Stimulated activated CD8-positive, alpha-beta memory T cell treated with anti-CD3 and anti-CD28 coated beads, Interleukin-2, amount 100 ng/mL, for 48 hours (primary cell): ENCODE data around the gene CASD1.

Experiments
- DNase-seq, 2 donors: peaks; one replicate each; pipeline ENCODE4 v3.0.0-alpha.2; 2020; ENCODE audit warnings: low read depth in 2 of 2

The CASD1 gene

DNA sequence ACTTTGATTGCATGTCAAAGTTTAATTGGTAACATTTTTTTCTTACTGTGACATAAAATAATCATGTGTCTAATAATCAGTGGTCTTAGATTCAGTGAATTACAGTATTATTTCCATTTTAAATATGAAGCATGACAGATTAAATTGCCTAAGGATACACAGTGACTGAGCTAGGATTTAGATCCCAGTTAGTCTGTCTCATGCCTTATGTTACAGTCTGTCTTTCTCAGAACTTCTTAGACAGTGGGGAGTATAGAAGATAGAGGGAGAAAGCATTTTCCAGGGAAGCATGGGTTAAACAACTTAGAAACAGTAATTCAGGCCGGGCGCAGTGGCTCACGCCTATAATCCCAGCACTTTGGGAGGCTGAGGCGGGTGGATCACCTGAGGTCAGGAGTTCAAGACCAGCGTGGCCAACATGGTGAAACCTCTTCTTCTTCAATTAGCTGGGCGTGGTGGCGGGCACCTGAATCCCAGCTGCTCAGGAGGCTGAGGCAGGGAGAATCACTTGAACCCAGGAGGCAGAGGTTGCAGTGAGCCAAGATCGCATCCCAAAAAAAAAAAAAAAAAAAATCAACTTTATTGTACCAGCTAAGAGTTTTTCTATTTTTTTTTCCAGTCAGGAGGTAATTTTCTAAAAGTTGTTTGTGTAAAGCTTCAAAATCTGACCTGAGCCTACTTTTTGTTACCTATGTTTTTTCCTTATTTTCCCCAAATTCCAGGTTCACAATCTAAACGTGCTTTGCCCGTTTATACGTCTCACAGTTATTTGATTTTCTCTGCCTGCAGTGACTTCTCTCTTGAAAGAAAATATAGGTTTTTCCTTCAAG, 3.3 kb downstream of the CASD1 start:
- DNase-seq = no peak

- DNase-seq = no peak
Observed at GRCh38 chr7:94513565-94513860, 3.9 kb downstream of the CASD1 start.

GRCh38 chr7:94514140-94514889, 4.7 kb downstream of the CASD1 start:
- DNase-seq = no peak

DNA sequence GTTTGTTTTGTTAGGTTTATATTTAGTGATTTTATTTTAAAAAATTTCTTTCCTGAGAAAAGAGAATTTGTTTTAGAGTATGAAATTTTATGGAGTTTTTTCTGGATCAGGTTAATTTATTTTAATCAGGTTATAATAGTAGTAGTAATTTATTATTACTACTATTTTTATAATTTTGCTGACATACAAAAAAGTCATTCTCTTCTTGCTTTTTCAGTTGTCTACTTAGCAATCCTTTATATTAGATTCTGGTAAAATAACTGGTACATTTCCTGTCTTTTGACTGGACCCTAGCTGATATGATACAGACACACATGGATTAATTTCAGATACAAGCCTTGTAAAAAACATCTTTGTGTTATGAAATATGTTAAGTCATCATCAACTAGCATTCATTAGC, 5.3 kb downstream of the CASD1 start:
- no peak for DNase-seq

GRCh38 chr7:94525923-94526322, 16.3 kb downstream of the CASD1 start:
- no peak for DNase-seq

- no peak for DNase-seq
Observed at GRCh38 chr7:94529516-94529915, 19.9 kb downstream of the CASD1 start.

DNA sequence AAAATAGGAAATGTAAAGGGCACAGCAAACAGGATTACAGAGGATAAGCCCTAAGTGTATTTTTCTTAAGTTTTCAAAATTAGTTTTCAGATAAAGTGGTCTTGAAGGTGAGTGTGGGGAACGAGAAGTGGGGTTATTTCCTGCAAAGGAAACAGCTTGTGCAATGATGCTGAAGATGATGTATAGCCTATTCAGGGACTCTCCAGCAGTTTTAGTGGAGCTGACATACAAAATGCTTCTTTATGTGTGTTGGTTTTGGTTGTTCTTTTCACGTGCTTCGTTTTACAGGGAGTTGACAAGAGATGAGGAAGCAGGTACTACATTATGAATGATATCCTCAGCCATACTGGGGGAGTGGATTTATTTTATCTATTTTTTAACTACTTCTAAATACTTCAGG, 20.5 kb downstream of the CASD1 start:
- no peak for DNase-seq

GRCh38 chr7:94532676-94533075, 23.1 kb downstream of the CASD1 start:
- no peak for DNase-seq

DNA sequence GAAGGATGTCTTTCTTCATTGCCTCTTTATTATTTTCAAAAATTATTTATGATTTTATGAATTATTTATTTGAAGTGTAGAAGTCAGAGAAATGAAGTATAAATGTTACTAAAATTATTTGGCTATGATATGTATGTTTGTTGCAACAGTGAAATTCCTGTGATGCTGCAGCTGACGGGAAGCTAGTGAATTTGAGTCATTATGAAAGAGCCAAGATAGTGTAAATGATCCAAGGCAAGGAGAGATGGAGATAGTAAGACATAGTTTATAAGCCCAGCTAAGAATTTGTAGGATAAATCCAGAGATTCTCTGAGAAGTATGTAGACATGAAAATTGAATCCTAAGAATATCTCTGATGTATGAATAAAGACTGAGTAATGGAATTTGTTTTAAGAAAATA, 30.8 kb downstream of the CASD1 start:
- no peak for DNase-seq

GRCh38 chr7:94547126-94547525, 37.5 kb downstream of the CASD1 start:
- no peak for DNase-seq

DNA sequence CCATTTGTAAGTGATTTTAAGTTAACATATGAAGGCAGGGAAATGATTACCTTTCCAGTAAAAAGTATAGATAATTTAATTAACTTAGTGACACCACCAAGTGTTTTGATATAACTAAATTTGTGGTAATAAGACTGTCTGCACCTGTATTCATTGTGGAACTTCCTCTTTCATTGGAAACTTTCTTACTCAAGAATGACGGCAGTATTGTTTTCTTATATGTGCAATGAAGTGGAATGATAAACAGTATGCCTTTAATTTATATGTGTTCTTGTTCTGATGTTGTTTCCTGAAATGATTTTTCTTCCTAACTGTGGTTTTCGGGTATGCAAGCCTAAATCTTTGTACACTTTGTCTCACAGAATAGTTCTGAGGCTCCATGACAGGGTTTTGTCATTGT, 46.4 kb downstream of the CASD1 start:
- no peak for DNase-seq

GRCh38 chr7:94557215-94557614, 47.6 kb downstream of the CASD1 start:
- no peak for DNase-seq

GRCh38 chr7:94559972-94560371, 50.4 kb downstream of the CASD1 start:
- DNase-seq = no peak

DNA sequence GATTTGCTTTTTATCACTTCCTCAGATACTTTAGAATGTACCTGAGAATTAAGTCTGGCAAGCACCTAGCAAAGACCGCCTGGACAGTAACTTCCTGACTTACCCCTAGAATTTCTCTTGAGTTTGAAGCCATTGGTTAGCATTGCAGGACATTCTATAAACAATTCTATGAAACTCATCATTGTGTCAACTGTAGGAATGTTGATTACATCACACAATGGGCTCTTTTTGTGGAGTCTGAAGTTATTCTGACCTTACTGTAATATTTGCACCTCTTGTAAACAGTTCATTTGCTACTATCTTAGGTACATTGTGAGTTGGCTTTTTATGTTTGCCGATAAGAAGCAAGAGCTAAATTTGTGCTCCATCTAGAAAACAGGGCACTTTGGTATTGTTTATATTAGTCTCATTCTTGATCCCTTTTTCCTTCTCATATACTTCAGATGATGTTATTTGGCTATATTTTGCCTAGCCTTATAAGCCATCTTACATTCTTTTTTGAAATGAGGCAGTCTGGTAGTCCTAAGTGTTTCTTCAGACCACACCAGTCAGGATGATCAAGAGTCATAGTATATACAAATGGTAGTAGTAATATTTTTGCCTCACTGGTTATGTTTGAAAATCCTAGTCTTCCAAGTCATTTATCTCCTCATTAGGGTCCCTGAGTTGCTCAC, 52.4 kb downstream of the CASD1 start:
- no peak for DNase-seq

GRCh38 chr7:94562525-94562924, 52.9 kb downstream of the CASD1 start:
- no peak for DNase-seq

DNA sequence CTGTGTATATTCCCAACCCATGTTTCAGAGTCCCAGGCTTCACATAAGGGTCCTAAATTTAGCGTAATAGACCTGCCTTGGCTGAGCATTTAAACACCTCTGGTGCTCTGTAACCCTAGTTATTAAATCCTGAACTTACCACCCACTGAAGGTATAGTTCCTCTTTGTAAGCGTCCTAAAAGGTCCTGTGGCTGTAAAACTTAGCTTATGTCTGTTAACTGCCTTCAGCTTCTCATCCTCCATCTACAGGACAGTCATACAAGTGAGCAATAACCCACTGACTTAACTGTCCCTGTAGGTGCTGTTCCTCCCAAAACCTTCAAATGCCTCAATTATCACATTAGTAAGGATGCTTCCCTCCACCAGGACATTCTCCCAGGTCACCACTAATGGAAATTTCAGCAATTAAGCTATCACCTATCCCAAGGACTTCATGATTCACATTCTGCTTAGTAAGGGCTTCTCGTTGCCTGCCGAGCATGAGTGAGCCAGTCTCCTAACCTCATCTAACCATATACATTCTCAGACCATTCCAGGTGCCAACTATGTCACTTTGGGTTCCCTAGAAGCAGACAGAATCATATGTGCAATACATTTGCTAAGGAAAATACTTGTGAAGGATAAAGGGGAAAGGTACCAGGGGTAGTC, 55.8 kb downstream of the CASD1 start:
- no peak for DNase-seq

DNA sequence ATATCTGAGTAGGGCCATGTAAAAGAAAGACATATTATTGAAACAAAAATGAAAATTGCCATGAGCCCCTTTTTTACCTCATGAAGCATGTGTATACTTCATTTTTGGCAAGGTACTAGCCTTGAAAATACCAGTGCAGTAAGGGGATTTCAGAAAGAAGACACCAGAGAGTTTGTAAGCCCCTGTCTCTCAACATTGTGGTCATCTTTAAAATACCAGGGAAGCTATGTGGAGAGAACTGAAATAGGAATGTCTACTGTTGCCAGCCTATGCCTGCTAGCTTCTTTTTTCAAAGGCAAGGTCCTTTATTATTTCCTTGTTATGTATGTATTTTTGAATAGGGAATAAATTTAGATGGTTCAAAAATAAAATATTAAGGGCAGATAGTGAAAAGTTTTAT, 57.8 kb downstream of the CASD1 start:
- DNase-seq = no peak

GRCh38 chr7:94571816-94572215, 62.2 kb downstream of the CASD1 start:
- no peak for DNase-seq

DNA sequence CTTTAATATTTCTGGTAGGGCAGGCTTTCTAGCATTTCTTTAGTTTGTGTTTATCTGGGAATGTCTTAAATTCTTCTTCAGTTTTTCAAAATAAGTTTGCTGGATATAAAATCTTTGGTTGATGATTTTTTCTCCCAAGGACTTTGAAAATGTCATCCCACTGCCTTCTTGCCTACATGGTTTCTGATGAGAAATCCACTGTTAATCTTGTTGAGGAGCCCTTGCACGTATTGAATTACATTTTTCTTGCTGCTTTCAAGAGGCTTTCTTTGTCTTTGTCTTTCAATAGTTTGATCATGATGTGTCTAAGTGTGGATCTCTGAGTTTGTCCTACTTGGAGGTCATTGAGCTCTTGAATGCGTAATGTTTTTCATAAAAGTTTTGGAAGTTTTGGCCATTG, 66.0 kb downstream of the CASD1 start:
- DNase-seq = no peak

- DNase-seq = no peak
Observed at GRCh38 chr7:94576316-94576715, 66.7 kb downstream of the CASD1 start.

GRCh38 chr7:94577357-94577756, 67.7 kb downstream of the CASD1 start:
- no peak for DNase-seq

- no peak for DNase-seq
Observed at GRCh38 chr7:94578614-94579013, 69.0 kb downstream of the CASD1 start.
